Tibial artery (tissue), 4 donors: Measurements from ENCODE around the gene IYD.

Experiments
- DNase-seq, 2 donors: peaks; one replicate each; pipeline ENCODE4 v3.0.0-alpha.2; 2019
- H3K27ac ChIP-seq, 2 donors: fragments of 200-600 bp; sonication (generic) in 1 of 2; 1 replicate in 1 of 2; 2 replicates in 1 of 2; pipeline ENCODE4 v1.5.1; 2018 to 2019; ENCODE audit warnings: mild to moderate bottlenecking in 1 of 2
- H3K27me3 ChIP-seq, 2 donors: fragments of 200-600 bp; sonication (generic) in 1 of 2; one replicate each; pipeline versions ENCODE4 v1.5.1 to v1.6.0; 2016 to 2019
- H3K36me3 ChIP-seq, 3 donors: fragments of 200-600 bp; sonication (generic) in 2 of 3; one replicate each; pipeline ENCODE4 v1.5.1; 2016 to 2019; ENCODE audit warnings: mild to moderate bottlenecking in 2 of 3
- H3K4me1 ChIP-seq, 4 donors: fragments of 200-600 bp; sonication (generic) in 2 of 4; 1 replicate in 3 of 4; 2 replicates in 1 of 4; pipeline ENCODE4 v1.5.1; 2016 to 2019
- H3K4me3 ChIP-seq, 2 donors: fragments of 200-600 bp; sonication (generic) in 1 of 2; 1 replicate in 1 of 2; 2 replicates in 1 of 2; pipeline ENCODE4 v1.5.1; 2018 to 2019; ENCODE audit warnings: mild to moderate bottlenecking in 2 of 2
- H3K9me3 ChIP-seq, 3 donors: fragments of 200-600 bp; sonication (generic) in 1 of 3; one replicate each; pipeline ENCODE4 v1.5.1; 2016 to 2019
- intact Hi-C: fragments of 100-400 bp; cut with DNase I; formaldehyde crosslinking; loops from one replicate; pipeline ENCODE4 v1.15.0; 2023; ENCODE audit warnings: low total_unique reads
- TF ChIP-seq, protein P1 (sequence below), 2 experiments: fragments of 200-600 bp in 1 of 2; fragments of 450-650 bp in 1 of 2; IDR thresholded peaks; one replicate each; pipeline ENCODE4 v1.5.1; 2017 to 2019; ENCODE audit warnings: antibody characterized with exemption in 2 of 2, mild to moderate bottlenecking in 1 of 2, moderate library complexity in 1 of 2

IYD gene

DNA sequence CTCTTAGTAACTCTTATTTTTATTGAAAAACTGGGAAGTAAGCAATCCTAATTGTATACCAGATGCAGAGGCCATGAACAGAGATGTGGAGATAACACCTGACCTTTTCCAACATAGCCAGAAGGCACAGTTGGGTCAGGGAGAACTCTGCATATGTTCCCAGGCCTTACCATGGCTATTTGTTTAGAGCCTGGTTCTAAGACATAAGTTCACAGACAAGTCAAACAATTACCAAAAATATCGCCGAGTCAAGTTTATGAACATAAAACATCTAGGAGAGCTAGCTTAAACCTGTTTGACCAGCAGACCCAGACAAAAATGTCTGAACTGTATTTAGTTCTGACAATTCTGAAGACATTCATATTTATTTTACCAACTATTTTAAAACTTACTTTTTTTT is 26.7 kb upstream of the IYD start:
- no peak for DNase-seq
- peaks cover 0 to 3% of the 10 kb centered on the region in 2 donors for H3K27me3 ChIP-seq
- no peaks in the 10 kb centered on the region for H3K9me3 ChIP-seq
- no peaks in the 10 kb centered on the region for H3K36me3 ChIP-seq
- no peak overlapping the region for H3K4me3 ChIP-seq
- no peak overlapping the region for H3K27ac ChIP-seq
- intact Hi-C loops = no loop called here
- no peaks in the 10 kb centered on the region for H3K4me1 ChIP-seq
- TF ChIP-seq, protein P1, sequence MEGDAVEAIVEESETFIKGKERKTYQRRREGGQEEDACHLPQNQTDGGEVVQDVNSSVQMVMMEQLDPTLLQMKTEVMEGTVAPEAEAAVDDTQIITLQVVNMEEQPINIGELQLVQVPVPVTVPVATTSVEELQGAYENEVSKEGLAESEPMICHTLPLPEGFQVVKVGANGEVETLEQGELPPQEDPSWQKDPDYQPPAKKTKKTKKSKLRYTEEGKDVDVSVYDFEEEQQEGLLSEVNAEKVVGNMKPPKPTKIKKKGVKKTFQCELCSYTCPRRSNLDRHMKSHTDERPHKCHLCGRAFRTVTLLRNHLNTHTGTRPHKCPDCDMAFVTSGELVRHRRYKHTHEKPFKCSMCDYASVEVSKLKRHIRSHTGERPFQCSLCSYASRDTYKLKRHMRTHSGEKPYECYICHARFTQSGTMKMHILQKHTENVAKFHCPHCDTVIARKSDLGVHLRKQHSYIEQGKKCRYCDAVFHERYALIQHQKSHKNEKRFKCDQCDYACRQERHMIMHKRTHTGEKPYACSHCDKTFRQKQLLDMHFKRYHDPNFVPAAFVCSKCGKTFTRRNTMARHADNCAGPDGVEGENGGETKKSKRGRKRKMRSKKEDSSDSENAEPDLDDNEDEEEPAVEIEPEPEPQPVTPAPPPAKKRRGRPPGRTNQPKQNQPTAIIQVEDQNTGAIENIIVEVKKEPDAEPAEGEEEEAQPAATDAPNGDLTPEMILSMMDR (IDR thresholded peaks at IDR 0.05) = no peak

DNA sequence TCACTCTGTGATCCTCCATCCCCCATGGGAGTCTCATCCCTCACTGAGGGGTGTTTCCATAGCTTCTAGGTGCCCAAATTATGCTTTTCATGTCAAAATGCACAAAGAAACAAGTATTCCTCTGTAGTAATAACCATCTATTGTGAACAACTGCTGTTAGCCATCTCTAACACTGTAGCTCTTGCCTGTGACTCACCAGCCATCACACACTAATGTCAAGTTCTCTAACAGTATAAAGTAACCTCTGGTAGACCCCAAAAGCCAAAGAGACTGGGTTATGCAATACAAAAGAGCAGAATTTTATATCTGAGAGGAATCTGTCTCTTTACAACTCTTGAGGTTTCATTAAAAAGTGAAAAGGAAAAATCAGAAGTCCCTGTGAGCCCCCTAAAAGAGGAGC is 25.4 kb upstream of the IYD start:
- intact Hi-C loops = no loop called here
- Histone ChIP-seq H3K36me3 (no peaks in the 10 kb centered on the region), H3K9me3 (no peaks in the 10 kb centered on the region), H3K27me3 (peaks cover 0 to 3% of the 10 kb centered on the region in 2 donors), H3K27ac (no peak overlapping the region), H3K4me1 (no peaks in the 10 kb centered on the region), H3K4me3 (no peak overlapping the region)
- TF ChIP-seq, protein P1 (IDR thresholded peaks at IDR 0.05) = no peak
- no peak for DNase-seq

DNA sequence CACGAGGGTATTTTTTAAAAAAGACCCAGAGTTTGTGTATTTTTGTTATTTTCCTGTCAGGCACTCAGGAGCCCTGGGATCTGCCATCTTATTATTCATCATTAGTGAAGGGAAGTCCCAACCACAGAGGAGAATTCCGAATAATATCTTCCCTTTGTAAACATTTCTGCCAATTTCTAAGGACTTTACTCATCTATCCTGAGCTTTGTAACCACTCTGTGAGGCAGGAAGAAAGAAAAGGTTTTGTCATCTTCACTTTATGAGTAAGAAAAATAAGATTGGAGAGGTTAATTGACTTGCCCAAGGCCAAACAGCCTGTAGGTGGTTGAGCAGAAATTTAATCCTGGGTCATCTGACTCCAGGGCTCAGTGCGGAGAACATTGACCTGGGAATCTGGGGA is 23.0 kb upstream of the IYD start:
- Histone ChIP-seq H3K27ac (no peak overlapping the region), H3K4me1 (no peaks in the 10 kb centered on the region), H3K27me3 (peaks cover 0 to 3% of the 10 kb centered on the region in 2 donors), H3K4me3 (no peak overlapping the region), H3K9me3 (no peaks in the 10 kb centered on the region), H3K36me3 (no peaks in the 10 kb centered on the region)
- intact Hi-C loops = no loop called here
- TF ChIP-seq, protein P1 (IDR thresholded peaks at IDR 0.05) = no peak
- no peak for DNase-seq

DNA sequence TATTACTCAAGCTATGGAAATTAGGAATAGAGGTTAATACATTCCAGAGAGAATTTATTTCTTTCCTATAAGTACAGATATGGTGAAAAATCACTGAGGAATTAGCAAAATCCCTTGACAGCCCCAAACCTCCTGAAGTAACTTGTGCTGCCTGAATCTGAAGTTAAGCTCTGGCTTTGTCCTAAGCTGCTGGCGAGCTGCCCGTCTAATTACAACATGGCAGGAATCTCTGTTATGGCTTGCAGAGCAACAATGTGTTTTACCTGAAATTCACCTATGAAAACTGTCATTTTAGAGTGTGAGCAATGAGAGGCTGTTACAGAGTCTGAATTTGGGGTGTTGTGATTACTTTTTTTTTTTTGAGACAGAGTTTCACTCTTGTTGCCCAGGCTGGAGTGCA is 22.5 kb upstream of the IYD start:
- Histone ChIP-seq H3K27ac (no peak overlapping the region), H3K4me3 (no peak overlapping the region), H3K27me3 (peaks cover 0 to 3% of the 10 kb centered on the region in 2 donors), H3K36me3 (no peaks in the 10 kb centered on the region), H3K9me3 (no peaks in the 10 kb centered on the region), H3K4me1 (no peaks in the 10 kb centered on the region)
- TF ChIP-seq, protein P1 (IDR thresholded peaks at IDR 0.05) = no peak
- no peak for DNase-seq
- intact Hi-C loops = no loop called here

DNA sequence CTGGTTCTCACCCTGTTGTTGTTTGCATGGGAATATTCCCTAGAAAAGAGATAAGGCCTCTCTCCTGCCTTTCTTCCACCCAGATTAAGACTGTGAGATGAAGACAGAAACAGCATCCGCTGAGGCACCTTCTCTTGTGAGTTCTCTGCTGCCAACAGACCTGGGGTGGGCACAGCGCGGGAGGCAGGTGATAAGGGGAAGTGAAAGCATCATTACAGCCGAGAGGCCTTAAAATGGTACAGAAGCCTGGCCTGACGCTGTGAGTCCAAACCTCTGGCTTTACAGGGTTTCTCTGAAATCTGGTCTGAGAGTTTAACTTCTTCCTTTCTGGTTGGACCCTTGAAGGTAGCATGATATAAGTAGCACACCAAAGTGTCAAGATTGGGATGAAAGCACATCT is 21.0 kb upstream of the IYD start:
- intact Hi-C loops = no loop called here
- no peak overlapping the region for H3K4me3 ChIP-seq
- TF ChIP-seq, protein P1 (IDR thresholded peaks at IDR 0.05) = no peak

DNA sequence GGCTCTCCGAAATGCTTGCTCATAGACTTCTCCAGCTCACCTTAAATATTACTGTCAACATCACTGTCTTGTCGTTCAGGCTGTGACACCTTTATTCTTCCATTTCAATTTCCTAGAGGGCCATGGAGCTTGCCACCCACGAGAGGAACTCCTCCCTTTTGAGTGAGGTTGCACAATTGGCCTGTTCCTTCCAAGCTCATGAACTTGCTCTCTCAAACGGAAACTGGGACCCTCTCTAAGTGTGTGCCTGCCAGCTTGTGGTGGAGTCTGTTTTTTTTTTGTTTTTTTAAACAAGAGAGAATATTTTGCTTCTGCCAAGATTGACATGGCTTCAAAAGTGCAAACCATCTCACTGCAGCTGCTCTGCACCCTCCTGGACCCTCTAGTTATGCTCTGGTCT is 19.3 kb upstream of the IYD start:
- intact Hi-C loops = no loop called here

More for the DNA sequence above, 21.0 kb upstream of the IYD start:
- H3K4me1 ChIP-seq = no peaks in the 10 kb centered on the region
- H3K27me3 ChIP-seq = peaks cover 0 to 3% of the 10 kb centered on the region in 2 donors
- no peak overlapping the region for H3K27ac ChIP-seq
- H3K9me3 ChIP-seq = no peaks in the 10 kb centered on the region
- no peaks in the 10 kb centered on the region for H3K36me3 ChIP-seq
- no peak for DNase-seq

More for the DNA sequence above, 19.3 kb upstream of the IYD start:
- no peaks in the 10 kb centered on the region for H3K36me3 ChIP-seq
- TF ChIP-seq, protein P1 (IDR thresholded peaks at IDR 0.05) = no peak
- peaks cover 0 to 3% of the 10 kb centered on the region in 2 donors for H3K27me3 ChIP-seq
- no peak overlapping the region for H3K27ac ChIP-seq
- no peaks in the 10 kb centered on the region for H3K9me3 ChIP-seq
- H3K4me3 ChIP-seq = no peak overlapping the region
- H3K4me1 ChIP-seq = no peaks in the 10 kb centered on the region
- no peak for DNase-seq
